ENCODE data around the gene PPP1R12B.
"Not testable (repeated sequence)": the region's sequence is repeated elsewhere in the genome, so short reads cannot be mapped to it uniquely, and the experiment has no call there.

The PPP1R12B gene

GRCh38 chr1:202381867-202382266, 33.4 kb downstream of the PPP1R12B start:
- not testable (repeated sequence) for DNase-seq (ENCODE audit: extremely low spot score, insufficient read length, low read depth); FAIRE-seq

- FAIRE-seq: not testable (repeated sequence)
These were observed 47.3 kb downstream of the PPP1R12B start for GRCh38 chr1:202395831-202396230.

GRCh38 chr1:202397256-202397655, 48.8 kb downstream of the PPP1R12B start:
- DNase-seq (ENCODE audit: extremely low spot score, insufficient read length, low read depth): no peak
- FAIRE-seq: no peak

More at GRCh38 chr1:202395831-202396230, 47.3 kb downstream of the PPP1R12B start:
- DNase-seq (ENCODE audit: extremely low spot score, insufficient read length, low read depth): not testable (repeated sequence)

- not testable (repeated sequence) for FAIRE-seq; DNase-seq (ENCODE audit: extremely low spot score, insufficient read length, low read depth)
These were observed 49.9 kb downstream of the PPP1R12B start for GRCh38 chr1:202398439-202398838.

GRCh38 chr1:202401771-202402170, 53.3 kb downstream of the PPP1R12B start:
- FAIRE-seq; DNase-seq (ENCODE audit: extremely low spot score, insufficient read length, low read depth): not testable (repeated sequence)

GRCh38 chr1:202403381-202403780, 54.9 kb downstream of the PPP1R12B start:
- not testable (repeated sequence) for FAIRE-seq; DNase-seq (ENCODE audit: extremely low spot score, insufficient read length, low read depth)

- no peak for DNase-seq (ENCODE audit: extremely low spot score, insufficient read length, low read depth)
- no peak for FAIRE-seq
These were observed 57.4 kb downstream of the PPP1R12B start for GRCh38 chr1:202405928-202406327.

GRCh38 chr1:202406896-202407295, 58.4 kb downstream of the PPP1R12B start:
- FAIRE-seq; DNase-seq (ENCODE audit: extremely low spot score, insufficient read length, low read depth): not testable (repeated sequence)

GRCh38 chr1:202407378-202407777, 58.9 kb downstream of the PPP1R12B start:
- FAIRE-seq; DNase-seq (ENCODE audit: extremely low spot score, insufficient read length, low read depth): not testable (repeated sequence)

- FAIRE-seq; DNase-seq (ENCODE audit: extremely low spot score, insufficient read length, low read depth): not testable (repeated sequence)
These were observed 61.8 kb downstream of the PPP1R12B start for GRCh38 chr1:202410251-202410650.

GRCh38 chr1:202410854-202411357, 62.4 kb downstream of the PPP1R12B start:
- DNase-seq (ENCODE audit: extremely low spot score, insufficient read length, low read depth); FAIRE-seq: not testable (repeated sequence)

GRCh38 chr1:202411422-202411821, 62.9 kb downstream of the PPP1R12B start:
- DNase-seq (ENCODE audit: extremely low spot score, insufficient read length, low read depth) (no peak), FAIRE-seq (no peak)

GRCh38 chr1:202412421-202412820, 63.9 kb downstream of the PPP1R12B start:
- not testable (repeated sequence) for DNase-seq (ENCODE audit: extremely low spot score, insufficient read length, low read depth); FAIRE-seq

- DNase-seq (ENCODE audit: extremely low spot score, insufficient read length, low read depth) (no peak), FAIRE-seq (no peak)
These were observed 68.1 kb downstream of the PPP1R12B start for GRCh38 chr1:202416641-202417040.

- FAIRE-seq: not testable (repeated sequence)
These were observed 68.6 kb downstream of the PPP1R12B start for GRCh38 chr1:202417141-202417540.

GRCh38 chr1:202417762-202418201, 69.3 kb downstream of the PPP1R12B start:
- FAIRE-seq; DNase-seq (ENCODE audit: extremely low spot score, insufficient read length, low read depth): not testable (repeated sequence)

More at GRCh38 chr1:202417141-202417540, 68.6 kb downstream of the PPP1R12B start:
- DNase-seq (ENCODE audit: extremely low spot score, insufficient read length, low read depth): not testable (repeated sequence)

GRCh38 chr1:202419731-202420130, 71.2 kb downstream of the PPP1R12B start:
- FAIRE-seq; DNase-seq (ENCODE audit: extremely low spot score, insufficient read length, low read depth): not testable (repeated sequence)

- DNase-seq (ENCODE audit: extremely low spot score, insufficient read length, low read depth); FAIRE-seq: not testable (repeated sequence)
These were observed 72.1 kb downstream of the PPP1R12B start for GRCh38 chr1:202420422-202421094.

- not testable (repeated sequence) for FAIRE-seq; DNase-seq (ENCODE audit: extremely low spot score, insufficient read length, low read depth)
These were observed 74.2 kb downstream of the PPP1R12B start for GRCh38 chr1:202422709-202423108.

- not testable (repeated sequence) for FAIRE-seq; DNase-seq (ENCODE audit: extremely low spot score, insufficient read length, low read depth)
These were observed 75.8 kb downstream of the PPP1R12B start for GRCh38 chr1:202424260-202424659.

- FAIRE-seq; DNase-seq (ENCODE audit: extremely low spot score, insufficient read length, low read depth): not testable (repeated sequence)
These were observed 81.6 kb downstream of the PPP1R12B start for GRCh38 chr1:202430111-202430510.
